Brain pericyte (primary cell): Measurements from ENCODE around the gene GFRA4.

Experiments used
- DNase-seq: peaks from one replicate; pipeline ENCODE4 v3.0.0-alpha.2; 2012; ENCODE audit warnings: low read depth, low spot score

The GFRA4 gene

GRCh38 chr20:3694864-3695263, 31.7 kb upstream of the GFRA4 start:
- DNase-seq = no peak

- DNase-seq = no peak
Measured at GRCh38 chr20:3693376-3693775, 30.2 kb upstream of the GFRA4 start.

DNA sequence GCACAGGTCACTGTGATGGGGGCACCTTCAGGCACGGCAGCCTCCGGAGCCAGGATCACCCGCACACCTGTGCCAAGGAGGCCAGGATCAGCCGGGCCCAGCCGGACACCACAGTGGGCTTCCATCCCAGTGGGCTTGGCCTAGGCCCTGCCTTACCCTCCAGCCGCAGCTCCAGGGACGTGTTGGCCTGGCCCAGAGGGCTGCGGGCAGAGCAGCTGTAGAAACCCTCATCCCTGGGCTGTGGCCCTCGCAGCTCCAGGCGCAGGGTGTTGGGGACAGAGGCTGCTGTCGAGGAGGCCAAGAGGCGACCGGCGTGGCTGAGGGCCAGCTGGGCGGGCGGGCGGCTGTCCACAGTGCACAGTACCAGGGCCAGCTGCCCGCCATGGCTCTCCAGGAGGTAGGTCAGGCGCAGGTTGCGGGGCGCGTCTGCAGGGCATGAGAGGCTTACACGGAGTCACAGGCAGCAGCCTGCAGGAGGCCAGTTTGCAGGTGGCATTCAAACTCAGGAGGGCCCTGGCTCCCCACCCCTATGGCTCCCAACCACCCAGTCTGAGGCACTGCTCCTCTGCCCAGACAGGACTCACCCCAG, 29.6 kb upstream of the GFRA4 start:
- no peak for DNase-seq

DNA sequence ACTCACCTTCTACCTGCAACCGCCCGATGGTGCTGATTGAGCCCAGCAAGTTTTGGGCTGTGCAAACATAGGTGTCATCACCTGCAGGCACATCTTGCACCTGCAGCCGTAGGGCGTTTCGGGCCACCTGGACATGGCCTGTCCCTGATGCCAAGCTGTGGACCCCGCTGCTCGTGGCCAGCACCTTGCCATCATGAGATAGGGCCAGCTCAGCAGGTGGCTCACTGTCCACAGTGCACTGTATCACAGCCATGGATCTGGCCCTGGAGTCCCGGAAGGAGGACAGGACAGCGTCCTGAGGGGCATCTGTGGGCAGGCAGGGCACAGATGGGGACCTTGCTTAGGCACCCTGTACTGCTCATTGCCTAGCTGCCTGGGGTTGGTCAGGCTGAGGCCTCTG, 28.7 kb upstream of the GFRA4 start:
- no peak for DNase-seq

DNA sequence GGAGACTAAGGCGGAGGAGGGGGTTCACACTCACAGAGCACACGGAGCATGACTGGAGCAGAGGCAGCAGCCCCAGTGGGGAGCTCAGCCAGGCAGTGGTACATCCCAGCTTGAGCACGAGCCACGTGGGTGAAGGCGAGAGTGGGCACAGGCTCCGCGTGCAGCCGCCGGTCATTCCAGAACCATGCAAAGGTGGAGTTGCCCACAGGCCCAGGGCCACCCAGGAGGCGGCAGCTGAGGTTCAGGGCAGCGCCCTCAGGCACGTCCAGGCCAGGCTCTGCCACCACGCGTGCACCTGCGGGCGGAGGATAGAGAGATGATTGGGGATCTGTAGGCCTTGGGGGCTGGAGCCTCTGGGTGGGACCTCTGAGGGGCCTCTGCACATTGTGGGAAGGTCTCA, 28.1 kb upstream of the GFRA4 start:
- no peak for DNase-seq

DNA sequence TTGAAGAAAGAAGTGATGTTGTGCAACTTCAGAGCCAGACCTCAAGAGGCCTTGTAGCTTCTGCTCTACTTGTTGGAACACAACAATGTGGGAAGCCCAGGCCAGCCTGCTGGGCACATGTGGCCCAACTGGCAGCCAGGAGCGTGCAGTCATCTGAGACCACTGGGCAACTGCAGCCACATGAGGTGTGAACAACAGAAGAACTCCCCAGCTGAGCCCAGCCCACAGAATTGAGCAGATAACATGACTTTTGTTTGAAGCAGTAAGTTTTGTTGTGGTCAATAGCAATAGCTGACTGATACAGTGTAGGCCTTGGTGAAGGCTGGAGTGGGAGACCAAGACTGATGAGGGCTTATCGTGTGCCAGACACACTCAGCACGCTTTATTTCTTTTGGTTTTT, 27.2 kb upstream of the GFRA4 start:
- DNase-seq = no peak

DNA sequence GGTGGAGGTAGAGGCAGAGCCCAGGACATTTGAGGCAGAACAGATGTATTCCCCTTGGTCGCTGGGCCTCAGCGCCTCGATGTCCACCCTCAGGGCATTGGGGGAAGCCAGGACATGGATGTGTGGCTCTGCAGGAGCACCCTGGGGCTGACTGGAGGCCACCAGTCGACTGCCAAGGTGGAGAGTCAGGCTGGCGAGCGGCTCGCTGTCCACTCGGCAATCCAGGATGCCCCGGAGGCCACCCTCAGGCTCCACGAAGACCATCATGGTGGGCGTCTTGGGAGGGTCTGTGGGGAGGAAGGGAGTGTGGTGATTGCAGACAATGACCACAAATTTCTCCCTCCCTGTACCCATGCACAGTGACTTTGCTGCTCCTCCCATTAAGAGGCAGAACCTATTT, 26.8 kb upstream of the GFRA4 start:
- no peak for DNase-seq

DNA sequence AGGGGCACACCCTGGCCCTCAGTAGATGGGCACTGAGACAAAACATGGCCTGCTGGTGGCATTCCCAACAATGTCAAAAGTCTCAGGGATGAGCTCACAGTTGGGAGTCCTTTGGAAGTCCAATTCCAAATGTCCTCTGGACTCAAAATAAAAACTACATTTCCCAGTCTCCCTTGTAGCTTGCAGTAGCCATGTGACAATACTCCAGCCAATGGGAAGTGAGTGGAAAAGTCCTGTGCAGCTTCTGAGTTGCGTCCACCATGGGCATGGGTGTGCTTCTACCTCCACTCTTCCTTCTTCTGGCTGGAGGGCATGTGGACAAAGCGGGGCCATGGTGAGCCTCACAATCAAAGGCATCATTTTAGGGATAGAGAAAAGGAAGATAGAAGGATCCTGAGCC, 24.5 kb upstream of the GFRA4 start:
- DNase-seq = no peak

GRCh38 chr20:3686867-3687321, 23.7 kb upstream of the GFRA4 start:
- DNase-seq = peak; percentile 33

DNA sequence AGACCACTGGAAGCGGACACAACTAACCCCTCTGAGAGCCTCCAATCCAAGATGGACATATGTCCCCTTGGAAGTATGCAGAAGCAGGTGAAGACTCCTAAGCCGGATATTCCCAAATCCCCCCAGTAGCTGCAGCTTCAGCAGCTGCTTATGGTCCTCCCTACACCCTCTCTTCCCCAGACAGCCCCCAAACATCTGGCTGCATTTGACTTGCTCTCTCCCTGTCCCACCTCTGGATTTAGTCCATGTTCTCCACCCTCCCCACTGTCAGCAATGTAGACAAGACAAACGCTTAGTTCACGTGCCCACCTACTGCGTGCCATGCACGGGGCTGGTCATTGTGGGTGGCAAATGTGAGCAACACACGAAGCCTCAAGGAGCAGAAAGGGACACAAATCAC, 23.2 kb upstream of the GFRA4 start:
- no peak for DNase-seq

- DNase-seq = no peak
Measured at GRCh38 chr20:3685341-3685740, 22.1 kb upstream of the GFRA4 start.

DNA sequence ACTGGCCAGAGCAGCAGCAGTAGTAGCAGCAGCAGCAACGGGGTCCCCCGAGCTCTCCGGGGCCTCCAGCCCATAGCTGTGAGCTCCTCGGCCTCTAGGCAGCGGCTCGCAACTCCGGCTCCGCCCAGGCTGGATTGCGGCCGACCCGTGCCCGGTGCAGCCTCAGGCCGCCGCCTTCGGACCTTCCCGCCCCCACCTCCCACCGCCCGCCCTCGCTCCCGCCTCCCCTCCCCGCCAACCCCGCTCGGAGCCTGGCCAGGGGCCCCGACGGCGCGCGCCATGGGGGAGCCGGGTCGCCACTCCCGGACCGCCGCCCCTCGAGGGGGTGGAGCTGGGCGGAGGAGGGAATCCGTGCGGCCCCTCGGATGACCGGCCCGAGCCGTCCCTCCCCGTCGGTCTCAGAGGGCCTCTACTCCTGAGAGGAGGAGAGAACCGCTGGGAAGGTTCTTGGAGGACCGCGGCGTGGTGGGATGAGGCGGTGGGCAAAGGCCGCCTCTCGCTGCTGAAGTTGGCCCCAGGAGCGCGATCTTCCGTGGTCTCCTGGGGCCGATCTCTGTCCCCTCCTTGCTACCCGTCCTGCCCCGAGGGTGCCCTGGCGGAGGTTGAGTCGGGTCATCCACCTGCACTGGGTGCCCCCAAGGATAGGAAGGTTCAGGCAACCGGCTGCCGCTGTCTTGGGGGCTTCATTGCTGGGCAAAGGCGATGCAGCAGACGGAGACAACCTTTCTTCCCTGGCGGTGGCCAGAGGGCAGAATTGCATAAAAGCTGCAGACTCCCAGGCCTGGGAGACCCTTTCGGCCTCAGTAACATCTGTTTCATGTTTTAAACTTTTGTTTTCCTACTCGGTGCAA, 19.0 kb upstream of the GFRA4 start, which contains the start of gene ADAM33:
Gene ADAM33, minus strand, starts transcription at position 80 of the 851 bp plus-strand sequence. Its CDS starts 6 bp downstream, at position 74.
- no peak for DNase-seq

DNA sequence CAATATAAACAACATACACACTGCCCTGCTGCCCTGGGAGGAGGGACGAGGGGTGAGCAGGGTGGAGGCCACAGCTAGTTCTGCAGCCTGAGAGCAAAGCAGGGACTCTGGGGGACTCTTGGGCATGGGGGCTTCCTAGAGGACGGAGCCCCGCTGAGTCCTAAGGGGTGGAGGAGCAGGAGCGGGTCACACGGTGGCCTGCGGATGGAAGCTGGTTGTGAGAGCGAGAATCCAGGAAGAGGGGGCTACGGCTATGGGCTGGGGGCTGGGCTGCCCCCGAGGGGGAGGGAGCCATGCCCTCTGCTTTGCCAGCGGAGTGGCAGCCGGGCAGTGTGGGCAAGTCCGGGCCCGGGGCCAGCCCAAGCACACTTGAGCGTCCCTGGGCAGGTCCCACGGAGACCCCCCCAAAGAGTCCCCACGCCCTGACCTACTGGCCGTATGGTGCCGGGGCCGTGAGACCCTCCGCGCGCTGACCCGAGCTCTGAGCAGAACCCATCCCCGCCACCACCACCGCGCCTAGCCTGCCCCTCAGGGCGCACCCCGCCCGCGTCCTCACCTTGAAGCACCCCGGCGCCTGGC, 18.2 kb upstream of the GFRA4 start:
- DNase-seq = no peak

GRCh38 chr20:3680701-3681351, 17.6 kb upstream of the GFRA4 start:
- no peak for DNase-seq

- DNase-seq = no peak
Measured at GRCh38 chr20:3679749-3680700, 16.8 kb upstream of the GFRA4 start.

- no peak for DNase-seq
Measured at GRCh38 chr20:3678856-3679720, 15.9 kb upstream of the GFRA4 start.

DNA sequence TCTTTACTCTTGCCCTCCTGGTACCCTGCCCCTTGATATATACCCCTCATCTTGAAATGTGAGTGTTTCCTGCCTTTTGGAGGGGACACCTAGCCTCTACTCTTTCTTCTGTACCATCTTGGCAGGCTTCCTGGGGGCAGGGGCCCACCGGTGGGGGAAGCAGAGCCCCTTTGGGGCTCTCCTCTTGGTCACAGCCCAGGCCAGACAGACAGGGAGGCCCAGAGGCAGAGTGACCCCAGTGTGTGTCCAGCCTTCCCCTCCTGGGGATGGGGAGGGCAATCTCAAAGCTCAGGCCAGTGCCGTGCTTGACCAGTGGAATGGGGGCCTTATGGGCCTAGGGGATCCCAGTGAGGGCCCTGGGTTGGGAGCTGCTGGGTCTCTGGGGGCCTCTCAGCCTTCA, 15.0 kb upstream of the GFRA4 start:
- no peak for DNase-seq

DNA sequence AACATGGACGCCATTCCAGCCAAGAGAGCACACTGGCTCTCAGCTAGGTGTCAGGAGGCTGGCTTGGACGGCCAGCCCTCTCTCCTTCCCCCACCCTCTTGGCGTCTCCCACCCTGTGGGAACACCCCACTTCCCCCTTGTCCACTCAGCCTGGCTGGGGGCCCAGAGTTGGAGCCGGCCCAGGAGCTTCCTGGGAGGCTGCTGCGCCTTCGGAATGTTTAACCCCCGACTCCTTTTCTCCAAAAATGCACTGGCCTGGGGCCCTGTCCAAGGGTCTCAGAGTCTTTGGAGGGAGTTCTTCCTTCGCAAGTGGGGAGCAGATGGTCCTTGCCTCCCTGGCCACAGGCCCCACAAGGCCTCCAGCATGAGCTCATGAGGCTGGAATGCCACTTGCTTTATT, 14.5 kb upstream of the GFRA4 start:
- no peak for DNase-seq

GRCh38 chr20:3674995-3675900, 12.0 kb upstream of the GFRA4 start:
- DNase-seq = no peak
